Testis (tissue), 2 donors: ENCODE measurements around the gene CCDC146.

Experiments used
- CTCF ChIP-seq, 3 experiments: fragments of 450-650 bp in 2 of 3; fragments of 200-600 bp in 1 of 3; sonication (generic) in 1 of 3; IDR thresholded peaks; one replicate each; pipeline ENCODE4 v1.5.1; 2016 to 2019; ENCODE audit warnings: antibody characterized with exemption in 3 of 3, mild to moderate bottlenecking in 2 of 3, moderate library complexity in 1 of 3
- POLR2A ChIP-seq: fragments of 450-650 bp; IDR thresholded peaks from one replicate; pipeline ENCODE4 v1.6.1; 2017; ENCODE audit warnings: antibody characterized with exemption, mild to moderate bottlenecking, moderate library complexity

DNA sequence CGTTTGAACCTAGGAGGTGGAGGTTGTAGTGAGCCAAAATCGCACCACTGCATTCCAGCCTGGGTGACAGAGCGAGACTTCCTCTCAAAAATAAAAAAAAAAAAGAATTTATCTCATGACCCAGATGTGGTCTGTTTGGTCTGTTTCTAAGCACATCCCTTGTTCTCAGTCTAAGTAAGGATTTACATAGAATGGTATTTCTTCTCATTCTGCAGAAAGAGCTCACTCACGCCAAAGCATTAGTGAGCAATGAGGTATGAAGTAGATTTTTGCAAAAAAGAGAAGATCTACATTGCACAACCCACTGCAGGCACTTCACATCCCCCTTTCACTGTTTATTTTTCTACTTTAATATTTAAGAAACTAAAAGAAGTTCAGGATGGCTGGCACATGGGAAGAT is 153.7 kb downstream of the CCDC146 start:
- TF ChIP-seq CTCF (IDR thresholded peaks at IDR 0.05) (no peak), POLR2A (no peak)
